Retina (tissue), 1 donor: Measurements from ENCODE around the gene HSPB6.
"Not testable (repeated sequence)": the region's sequence is repeated elsewhere in the genome, so short reads cannot be mapped to it uniquely, and the experiment has no call there.

Experiments used
- DNase-seq: peaks from one replicate; pipeline ENCODE4 v3.0.0-alpha.2; 2016

The HSPB6 gene

DNA sequence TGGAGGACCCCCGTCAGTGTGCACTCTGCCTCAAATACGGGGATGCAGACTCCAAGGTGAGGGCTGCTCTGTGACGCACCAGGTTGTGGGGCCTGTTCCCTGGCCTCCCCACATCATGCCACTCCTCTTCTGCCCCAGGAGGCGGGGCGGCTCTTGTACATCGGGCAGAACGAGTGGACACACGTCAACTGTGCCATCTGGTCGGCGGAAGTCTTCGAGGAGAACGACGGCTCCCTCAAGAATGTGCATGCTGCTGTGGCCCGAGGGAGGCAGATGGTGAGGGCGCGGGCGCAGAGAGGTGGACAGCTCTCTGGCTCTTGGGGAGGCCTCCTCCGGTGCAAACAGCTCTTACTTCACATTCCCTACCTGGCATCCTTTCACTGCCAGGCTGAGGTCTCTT, 27.8 kb downstream of the HSPB6 start:
- no peak for DNase-seq

DNA sequence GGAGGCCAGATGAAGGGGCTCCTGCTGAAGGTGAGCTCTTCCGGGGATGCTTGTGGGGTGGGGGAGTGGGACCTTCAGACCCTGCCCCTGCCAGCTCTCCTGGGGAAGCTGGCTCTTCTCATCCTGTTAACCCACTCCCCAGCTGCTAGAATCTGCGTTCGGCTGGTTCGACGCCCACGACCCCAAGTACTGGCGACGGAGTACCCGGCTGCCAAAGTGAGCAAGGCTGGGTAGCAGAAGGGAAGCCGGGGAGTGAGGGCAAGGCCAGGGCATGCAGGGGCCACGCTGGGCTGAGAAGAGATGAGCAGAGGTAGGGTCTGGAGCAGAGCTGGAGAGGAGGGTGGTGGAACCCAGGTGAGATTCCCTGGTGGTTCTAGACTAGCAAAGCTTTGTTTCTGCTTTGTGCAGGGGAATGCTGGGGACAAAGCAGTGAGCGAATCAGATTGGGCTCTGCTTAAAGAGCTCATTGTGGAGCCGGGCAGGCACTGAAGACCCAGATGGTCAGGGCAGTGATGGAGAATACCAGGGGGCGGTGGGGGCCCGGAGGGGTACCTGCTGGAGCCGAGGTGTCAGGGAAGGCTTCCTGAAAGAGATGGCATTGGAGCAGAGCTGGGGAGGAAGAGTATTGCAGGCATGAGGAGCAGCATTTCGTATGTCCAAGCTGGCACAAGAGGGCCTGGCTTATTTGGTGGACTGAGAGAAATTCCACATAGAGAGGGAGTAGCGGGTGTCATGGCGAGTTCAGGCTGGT, 28.7 kb downstream of the HSPB6 start:
- DNase-seq: no peak

DNA sequence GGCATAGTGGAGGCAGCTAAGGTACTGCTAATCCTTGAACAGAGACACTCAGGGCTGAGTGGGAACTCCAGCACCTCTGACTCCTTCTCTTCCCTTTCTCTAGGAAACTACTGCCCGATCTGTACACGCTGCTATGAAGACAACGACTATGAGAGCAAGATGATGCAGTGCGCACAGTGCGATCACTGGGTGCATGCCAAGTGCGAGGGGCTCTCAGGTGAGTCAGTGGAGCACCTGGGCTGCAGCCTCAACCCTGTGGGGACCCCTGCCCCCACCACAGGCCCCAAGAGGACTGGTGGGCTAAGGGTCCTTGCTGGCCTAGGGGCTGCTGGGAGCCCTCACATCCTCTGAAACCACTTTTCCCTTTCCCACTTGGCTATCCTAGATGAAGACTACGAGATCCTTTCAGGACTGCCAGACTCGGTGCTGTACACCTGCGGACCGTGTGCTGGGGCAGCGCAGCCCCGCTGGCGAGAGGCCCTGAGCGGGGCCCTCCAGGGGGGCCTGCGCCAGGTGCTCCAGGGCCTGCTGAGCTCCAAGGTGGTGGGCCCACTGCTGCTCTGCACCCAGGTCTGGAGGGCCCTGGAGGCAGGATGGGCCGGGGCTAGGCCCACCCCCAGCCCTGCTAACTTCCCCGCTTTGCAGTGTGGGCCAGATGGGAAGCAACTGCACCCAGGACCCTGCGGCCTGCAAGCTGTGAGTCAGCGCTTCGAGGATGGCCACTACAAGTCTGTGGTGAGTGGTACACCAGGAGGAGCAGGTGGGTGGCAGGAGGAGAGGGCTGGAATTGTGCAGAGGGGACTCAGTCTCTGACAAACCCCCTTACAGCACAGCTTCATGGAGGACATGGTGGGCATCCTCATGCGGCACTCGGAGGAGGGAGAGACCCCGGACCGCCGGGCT, 29.5 kb downstream of the HSPB6 start:
- DNase-seq: no peak

DNA sequence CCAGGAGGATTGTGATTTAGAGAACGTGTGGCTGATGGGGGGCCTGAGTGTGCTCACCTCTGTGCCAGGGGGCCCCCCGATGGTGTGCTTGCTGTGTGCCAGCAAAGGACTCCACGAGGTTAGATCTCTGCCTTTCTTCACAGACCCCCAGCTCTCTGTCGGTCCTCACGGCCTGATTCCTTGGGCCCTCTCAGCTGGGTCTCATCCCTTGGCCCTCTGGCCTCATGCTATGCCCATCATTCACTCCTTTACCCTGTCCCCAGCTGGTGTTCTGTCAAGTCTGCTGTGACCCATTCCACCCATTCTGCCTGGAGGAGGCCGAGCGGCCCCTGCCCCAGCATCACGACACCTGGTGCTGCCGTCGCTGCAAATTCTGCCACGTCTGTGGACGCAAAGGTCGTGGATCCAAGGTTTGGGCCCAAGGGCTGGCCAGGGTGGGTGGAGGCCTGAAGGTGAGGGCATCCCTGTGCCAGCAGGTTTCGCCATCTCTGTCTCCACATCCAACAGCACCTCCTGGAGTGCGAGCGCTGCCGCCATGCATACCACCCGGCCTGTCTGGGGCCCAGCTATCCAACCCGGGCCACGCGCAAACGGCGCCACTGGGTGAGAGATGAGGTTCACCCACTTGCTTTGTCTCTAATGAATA, 31.5 kb downstream of the HSPB6 start:
- no peak for DNase-seq

DNA sequence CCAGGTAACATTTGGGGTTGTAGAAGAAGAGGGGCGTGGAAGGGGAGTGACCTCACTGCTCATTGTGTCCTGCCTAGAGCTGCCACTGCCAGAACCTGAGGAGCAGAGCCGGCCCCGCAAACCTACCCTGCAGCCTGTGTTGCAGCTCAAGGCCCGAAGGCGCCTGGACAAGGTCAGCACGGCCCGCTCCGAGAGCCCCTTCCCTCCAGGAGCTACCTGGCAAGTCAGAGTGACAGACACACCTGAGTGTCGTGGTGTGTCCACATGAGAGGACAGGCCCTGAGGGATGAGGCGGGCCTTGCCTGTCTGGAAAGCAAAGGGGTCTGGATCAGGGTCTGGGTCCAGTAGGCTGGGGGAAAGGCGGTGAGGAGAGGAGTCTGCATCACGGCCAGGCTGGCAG, 32.3 kb downstream of the HSPB6 start:
- no peak for DNase-seq

DNA sequence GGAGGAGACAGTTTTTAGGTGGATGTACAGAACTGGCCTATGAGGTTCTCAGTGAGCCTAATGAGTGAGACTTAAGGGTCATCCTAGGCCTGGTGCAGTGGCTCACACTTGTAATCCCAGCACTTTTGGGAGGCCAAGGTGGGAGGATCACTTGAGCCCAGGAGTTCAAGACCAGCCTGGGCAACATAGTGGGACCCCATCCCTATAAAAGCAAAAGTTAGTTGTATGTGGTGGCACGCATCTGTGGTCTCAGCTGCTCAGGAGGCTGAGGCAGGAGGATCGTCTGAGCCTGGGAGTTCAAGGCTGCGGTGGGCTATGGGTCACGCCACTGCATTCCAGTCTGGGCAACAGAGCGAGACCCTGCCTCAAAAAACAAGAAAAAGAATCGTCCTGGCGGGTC, 32.7 kb downstream of the HSPB6 start:
- DNase-seq: not testable (repeated sequence)

DNA sequence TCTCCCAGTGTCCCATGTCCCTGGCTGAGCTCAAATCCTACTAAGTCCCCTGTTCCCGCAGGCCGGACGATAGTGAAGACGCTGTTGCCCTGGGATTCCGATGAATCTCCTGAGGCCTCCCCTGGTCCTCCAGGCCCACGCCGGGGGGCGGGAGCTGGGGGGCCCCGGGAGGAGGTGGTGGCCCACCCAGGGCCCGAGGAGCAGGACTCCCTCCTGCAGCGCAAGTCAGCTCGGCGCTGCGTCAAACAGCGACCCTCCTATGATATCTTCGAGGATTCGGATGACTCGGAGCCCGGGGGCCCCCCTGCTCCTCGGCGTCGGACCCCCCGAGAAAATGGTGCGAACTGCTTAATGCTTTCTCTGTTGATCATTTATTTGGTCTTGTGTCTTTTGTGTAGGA, 33.2 kb downstream of the HSPB6 start:
- no peak for DNase-seq

DNA sequence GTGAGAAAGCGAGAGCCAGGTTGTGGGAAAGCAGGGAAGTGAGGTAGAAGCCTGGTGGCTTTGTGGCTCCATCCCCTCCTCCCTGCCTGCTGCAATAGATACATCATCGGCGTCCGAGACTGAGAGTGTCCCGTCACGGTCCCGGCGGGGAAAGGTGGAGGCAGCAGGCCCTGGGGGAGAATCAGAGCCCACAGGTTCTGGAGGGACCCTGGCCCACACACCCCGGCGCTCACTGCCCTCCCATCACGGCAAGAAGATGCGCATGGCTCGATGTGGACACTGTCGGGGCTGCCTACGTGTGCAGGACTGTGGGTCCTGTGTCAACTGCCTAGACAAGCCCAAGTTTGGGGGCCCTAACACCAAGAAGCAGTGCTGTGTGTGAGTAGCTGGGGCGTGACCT, 33.9 kb downstream of the HSPB6 start:
- no peak for DNase-seq

DNA sequence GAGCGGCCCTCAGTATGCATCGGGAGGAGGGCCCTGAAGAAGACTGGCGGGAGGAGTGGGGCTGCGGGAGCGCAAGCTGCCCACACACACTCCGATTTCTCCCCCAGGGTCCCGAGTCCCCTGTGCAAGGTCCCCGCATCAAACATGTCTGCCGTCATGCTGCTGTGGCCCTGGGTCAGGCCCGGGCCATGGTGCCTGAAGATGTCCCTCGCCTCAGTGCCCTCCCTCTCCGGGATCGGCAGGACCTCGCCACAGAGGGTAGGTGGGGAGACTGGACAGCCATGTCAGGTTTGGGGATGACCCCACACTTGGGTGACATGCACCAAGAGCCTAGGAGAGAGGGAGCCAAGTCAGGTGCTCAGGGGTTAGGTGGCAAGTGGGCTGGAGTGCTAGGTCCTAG, 34.4 kb downstream of the HSPB6 start:
- DNase-seq: no peak

DNA sequence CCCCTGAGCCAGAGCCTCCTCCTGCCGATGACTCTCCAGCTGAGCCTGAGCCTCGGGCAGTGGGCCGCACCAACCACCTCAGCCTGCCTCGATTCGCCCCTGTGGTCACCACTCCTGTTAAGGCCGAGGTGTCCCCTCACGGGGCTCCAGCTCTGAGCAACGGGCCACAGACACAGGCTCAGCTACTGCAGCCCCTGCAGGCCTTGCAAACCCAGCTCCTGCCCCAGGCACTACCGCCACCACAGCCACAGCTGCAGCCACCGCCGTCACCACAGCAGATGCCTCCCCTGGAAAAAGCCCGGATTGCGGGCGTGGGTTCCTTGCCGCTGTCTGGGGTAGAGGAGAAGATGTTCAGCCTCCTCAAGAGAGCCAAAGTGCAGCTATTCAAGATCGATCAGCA, 35.5 kb downstream of the HSPB6 start:
- DNase-seq: no peak

DNA sequence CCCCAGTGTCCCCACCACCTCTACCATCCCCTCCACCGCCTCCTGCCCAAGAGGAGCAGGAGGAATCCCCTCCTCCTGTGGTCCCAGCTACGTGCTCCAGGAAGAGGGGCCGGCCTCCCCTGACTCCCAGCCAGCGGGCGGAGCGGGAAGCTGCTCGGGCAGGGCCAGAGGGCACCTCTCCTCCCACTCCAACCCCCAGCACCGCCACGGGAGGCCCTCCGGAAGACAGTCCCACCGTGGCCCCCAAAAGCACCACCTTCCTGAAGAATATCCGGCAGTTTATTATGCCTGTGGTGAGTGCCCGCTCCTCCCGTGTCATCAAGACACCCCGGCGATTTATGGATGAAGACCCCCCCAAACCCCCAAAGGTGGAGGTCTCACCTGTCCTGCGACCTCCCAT, 36.2 kb downstream of the HSPB6 start:
- no peak for DNase-seq

DNA sequence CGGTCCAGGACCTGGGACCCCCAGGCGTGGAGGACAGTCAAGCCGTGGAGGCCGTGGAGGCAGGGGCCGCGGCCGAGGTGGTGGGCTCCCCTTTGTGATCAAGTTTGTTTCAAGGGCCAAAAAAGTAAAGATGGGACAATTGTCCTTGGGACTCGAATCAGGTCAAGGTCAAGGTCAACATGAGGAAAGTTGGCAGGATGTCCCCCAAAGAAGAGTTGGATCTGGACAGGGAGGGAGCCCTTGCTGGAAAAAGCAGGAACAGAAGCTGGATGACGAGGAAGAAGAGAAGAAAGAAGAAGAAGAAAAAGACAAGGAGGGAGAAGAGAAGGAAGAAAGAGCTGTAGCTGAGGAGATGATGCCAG, 36.7 kb downstream of the HSPB6 start:
- no peak for DNase-seq

DNA sequence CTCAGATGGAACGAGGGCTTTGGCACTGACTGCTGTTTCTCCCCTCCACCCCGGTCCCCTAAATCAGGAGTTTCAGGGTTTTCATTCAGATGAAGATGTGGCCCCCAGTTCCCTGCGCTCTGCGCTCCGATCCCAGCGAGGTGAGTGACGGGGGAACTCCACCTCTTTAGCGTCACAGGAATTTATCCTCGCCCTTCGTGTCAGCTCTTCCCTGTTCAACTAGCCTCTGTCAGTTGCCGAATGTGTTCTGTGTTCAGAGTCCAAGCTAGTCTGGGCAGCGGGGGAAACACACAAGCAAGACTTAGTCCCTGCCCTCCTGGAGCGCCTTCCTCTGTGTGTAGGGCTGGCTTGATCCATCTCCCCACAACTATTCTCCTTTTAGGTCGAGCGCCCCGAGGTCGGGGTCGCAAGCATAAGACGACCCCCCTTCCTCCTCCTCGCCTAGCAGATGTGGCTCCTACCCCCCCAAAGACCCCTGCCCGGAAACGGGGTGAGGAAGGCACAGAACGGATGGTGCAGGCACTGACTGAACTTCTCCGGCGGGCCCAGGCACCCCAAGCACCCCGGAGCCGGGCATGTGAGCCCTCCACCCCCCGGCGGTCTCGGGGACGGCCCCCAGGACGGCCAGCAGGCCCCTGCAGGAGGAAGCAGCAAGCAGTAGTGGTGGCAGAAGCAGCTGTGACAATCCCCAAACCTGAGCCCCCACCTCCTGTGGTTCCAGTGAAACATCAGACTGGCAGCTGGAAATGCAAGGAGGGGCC, 37.2 kb downstream of the HSPB6 start:
- no peak for DNase-seq

DNA sequence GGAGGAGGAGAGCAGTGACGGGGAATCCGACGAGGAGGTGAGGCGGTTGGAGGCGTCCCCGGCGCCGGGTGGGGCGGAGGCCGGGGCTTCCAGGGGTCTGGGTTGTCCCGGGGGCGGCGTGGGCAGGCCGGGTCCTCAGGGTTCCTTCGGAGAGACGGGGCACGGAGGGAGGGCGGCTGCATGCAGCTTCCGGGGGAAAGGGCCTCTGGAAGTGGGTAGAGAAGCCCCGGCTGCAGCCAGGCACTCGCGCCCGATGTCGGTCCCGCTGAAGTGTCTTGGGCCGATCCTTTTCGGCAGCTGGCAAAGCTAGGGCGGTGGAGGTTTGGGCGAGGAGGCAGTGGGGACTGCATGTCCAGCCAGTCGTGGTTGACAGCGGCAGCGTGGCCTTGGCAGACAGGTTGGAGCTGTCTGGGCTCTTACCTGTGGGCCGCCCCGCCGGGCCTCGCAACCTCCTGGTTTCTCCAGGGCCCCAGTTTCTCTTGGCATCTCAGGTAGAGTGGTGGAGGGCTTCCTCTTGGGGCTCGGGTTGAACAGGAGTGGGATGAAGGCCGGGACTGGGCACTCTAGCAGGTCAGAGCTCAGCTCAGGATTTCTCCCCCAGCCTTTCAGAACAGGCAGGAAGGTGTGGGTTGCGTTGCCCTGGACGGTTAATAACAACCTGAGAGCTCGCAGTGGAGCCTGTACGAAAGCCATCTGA, 38.3 kb downstream of the HSPB6 start:
- DNase-seq: peak; percentile 40

DNA sequence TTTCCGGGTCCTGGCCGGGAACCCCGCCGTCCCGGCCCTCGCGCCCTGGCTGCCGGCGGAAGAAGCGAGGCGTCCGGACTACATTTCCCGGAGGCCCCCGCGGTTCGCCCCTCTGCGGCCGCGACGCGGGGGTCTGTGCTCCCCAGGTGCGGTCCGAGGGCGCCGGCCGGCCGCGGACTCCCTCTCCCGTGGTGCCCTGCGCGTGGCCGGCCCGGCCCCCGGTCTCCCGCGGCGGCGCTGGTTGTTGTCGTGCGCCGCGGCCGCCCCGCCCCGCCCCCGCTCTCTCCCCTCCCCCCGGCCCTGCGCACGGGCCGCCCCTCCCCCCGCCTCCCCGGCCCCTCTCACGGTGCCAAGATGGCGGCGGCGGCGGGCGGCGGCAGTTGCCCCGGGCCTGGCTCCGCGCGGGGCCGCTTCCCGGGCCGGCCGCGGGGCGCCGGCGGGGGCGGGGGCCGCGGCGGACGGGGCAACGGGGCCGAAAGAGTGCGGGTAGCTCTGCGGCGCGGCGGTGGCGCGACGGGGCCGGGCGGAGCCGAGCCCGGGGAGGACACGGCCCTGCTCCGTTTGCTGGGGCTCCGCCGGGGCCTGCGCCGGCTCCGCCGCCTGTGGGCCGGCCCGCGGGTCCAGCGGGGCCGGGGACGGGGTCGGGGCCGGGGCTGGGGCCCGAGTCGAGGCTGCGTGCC, 39.0 kb downstream of the HSPB6 start, which contains the start of gene KMT2B:
Gene KMT2B, plus strand, starts transcription at position 339 of the 680 bp plus-strand sequence. Its CDS starts 16 bp downstream, at position 355.
- DNase-seq: no peak

DNA sequence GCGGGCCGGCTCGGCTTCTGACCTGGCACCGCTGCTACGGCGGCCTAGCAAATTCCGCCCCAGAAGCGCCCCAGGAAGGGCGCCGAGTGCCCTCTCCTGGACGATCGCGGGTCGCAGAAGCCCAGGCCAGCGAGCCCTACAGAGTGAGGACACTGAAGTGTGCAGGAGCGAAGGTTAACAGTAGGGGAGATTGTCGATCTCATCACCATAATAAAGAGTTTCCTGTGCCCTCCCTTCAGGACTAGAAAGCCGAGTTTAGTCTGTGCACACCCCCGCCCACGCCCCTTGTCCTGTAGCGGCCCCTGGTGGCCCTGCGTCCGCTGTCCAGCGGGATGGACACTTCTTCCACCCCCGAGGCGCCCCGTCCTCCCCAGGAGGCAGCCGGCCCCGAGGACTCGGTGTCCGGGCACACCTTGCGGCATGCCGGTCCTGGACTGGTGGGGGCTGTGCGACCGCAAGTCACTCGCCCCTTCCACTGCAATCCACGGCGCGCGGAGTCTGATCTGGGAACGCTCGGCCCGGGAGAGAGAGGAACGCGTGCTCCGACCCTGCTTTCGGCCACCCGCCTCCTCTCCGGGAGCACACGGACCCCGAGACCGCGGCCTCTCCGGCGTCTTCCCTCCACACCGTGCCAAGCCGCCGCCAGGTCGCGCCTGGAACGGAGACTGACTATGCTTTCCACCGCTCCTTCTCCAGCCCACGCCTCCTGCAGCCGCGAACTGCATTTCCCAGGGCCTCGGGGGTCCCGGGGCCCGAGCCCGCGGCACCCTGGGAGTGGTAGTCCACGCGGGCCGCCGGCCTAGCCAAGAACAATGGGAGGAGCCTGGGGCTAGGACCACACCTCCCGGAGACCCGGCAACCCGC, 39.8 kb downstream of the HSPB6 start:
- peak; percentile 99 for DNase-seq

DNA sequence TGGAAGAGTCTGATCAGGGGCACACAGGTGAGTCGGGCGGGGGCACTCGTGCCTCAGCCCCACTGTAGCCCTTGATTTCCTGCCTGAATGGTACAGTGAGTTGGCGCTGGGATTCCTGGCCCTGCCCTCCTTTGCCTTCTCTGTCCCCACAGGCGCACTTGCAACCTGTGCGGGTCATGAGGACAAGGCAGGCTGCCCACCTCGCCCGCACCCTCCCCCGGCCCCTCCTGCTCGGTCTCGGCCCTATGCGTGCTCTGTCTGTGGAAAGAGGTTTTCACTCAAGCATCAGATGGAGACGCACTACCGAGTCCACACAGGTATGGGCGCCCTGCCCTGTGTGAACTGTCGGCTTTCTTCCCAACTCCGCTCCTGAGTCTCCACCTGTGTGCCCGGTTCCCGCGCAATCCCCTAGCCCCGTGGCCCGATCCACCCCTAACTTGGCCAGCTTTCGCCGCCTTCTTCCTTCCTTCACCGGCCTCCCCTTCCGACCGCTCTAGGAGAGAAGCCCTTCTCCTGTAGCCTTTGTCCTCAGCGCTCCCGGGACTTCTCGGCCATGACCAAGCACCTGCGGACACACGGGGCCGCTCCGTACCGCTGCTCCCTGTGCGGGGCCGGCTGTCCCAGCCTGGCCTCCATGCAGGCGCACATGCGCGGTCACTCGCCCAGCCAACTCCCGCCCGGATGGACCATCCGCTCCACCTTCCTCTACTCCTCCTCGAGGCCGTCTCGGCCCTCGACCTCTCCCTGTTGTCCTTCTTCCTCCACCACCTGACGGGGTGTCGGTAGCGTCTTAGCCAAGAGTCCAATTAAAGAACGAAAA, 40.6 kb downstream of the HSPB6 start:
- DNase-seq: no peak

DNA sequence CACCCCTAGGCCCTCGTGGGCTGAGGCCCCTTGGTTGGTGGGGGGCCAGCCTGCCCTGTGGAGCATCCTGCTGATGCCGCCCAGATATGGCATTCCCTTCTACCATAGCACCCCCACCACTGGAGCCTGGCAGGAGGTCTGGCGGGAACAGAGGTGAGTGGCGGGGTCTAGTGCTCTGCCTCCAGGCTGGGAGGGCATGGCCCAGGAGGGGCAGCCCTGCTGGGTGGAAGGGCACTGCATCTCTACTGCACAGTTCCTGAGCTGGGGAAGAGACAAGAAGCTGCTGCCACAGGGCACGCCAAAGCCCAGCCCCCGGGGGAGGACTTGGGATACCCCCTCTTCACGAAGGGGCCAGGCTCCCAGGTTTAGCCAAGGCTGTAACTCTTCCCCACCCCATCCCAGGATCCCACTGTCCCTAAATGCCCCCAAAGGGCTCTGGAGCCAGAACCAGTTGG, 41.4 kb downstream of the HSPB6 start:
- DNase-seq: no peak

DNA sequence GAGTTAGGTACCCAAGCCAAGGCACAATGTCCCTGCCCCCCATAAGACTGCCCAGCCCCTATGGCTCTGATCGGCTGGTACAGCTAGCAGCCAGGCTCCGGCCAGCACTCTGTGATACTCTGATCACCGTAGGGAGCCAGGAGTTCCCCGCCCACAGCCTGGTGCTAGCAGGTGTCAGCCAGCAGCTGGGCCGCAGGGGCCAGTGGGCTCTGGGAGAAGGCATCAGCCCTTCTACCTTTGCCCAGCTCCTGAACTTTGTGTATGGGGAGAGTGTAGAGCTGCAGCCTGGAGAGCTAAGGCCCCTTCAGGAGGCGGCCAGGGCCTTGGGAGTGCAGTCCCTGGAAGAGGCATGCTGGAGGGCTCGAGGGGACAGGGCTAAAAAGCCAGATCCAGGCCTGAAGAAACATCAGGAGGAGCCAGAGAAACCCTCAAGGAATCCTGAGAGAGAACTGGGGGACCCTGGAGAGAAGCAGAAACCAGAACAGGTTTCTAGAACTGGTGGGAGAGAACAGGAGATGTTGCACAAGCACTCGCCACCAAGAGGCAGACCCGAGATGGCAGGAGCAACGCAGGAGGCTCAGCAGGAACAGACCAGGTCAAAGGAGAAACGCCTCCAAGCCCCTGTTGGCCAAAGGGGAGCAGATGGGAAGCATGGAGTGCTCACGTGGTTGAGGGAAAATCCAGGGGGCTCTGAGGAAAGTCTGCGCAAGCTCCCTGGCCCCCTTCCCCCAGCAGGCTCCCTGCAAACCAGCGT, 42.1 kb downstream of the HSPB6 start:
- no peak for DNase-seq
